Muscle of leg (tissue), 11 donors: Measurements from ENCODE around the gene TOR1AIP2. TPM values are rescaled to one million over a fixed set of nuclear protein-coding genes. Genes with fewer than 3 reads are reported as not detected.

ENCODE experiments used
- DNase-seq: peaks from one replicate; pipeline ENCODE4 v3.0.0; 2013
- H3K27ac ChIP-seq: one replicate; pipeline ENCODE4 v1.5.1; 2013; ENCODE audit warnings: mild to moderate bottlenecking, low read length, control low read depth
- H3K27me3 ChIP-seq: one replicate; pipeline ENCODE4 v1.6.1; 2013; ENCODE audit warnings: low read length; ENCODE audit not compliant: control insufficient read depth, insufficient read depth
- H3K36me3 ChIP-seq: one replicate; pipeline ENCODE4 v1.6.1; 2013; ENCODE audit warnings: low read length; ENCODE audit not compliant: control insufficient read depth, insufficient read depth
- H3K4me1 ChIP-seq: one replicate; pipeline ENCODE4 v1.6.1; 2013; ENCODE audit warnings: low read length; ENCODE audit not compliant: control insufficient read depth, insufficient read depth
- H3K4me3 ChIP-seq: one replicate; pipeline ENCODE4 v1.5.1; 2013; ENCODE audit warnings: low read length, control low read depth
- H3K9me3 ChIP-seq: replicated peaks from 2 replicates; pipeline ENCODE4 v1.6.1; 2013; ENCODE audit warnings: low read depth, low read length; ENCODE audit not compliant: control insufficient read depth
- WGBS: methylation state at CpG from one replicate; pipeline ENCODE4 v1.1.5; 2013; ENCODE audit warnings: missing lambda C conversion rate; ENCODE audit not compliant: insufficient coverage; 5-methylcytosine and 5-hydroxymethylcytosine counted together
- polyA plus RNA-seq, 8 donors: library from polyadenylated mRNA; unstranded; fragments of 120-200 nt; gene quantifications; one replicate each; pipeline versions ENCODE4 v1.2.1 to v1.2.3, GENCODE V29; 2013; ENCODE audit warnings: inconsistent platforms in 1 of 8, low replicate concordance in 1 of 8; ENCODE audit not compliant: insufficient read length in 8 of 8, insufficient read depth in 1 of 8
- total RNA-seq: library from RNA; stranded (reverse); fragments of 120-200 nt; gene quantifications from one replicate; pipeline ENCODE4 v1.2.4, GENCODE V29; 2013

The TOR1AIP2 gene
- total and polyA plus RNA-seq, 9 donors = 22.8 to 50.8 (median 29.6) TPM

GRCh38 chr1:179800481-179800880 is 77.1 kb downstream of the TOR1AIP2 start:
- Histone ChIP-seq H3K9me3 (no peaks in the 10 kb centered on the region), H3K27ac (no peak overlapping the region), H3K4me3 (no peak overlapping the region), H3K36me3 (no peaks in the 10 kb centered on the region), H3K4me1 (no peaks in the 10 kb centered on the region), H3K27me3 (peaks cover 2% of the 10 kb centered on the region)
- no peak for DNase-seq
- whole genome bisulfite sequencing = 75% methylated on average over 2 of the region's 4 CpGs

DNA sequence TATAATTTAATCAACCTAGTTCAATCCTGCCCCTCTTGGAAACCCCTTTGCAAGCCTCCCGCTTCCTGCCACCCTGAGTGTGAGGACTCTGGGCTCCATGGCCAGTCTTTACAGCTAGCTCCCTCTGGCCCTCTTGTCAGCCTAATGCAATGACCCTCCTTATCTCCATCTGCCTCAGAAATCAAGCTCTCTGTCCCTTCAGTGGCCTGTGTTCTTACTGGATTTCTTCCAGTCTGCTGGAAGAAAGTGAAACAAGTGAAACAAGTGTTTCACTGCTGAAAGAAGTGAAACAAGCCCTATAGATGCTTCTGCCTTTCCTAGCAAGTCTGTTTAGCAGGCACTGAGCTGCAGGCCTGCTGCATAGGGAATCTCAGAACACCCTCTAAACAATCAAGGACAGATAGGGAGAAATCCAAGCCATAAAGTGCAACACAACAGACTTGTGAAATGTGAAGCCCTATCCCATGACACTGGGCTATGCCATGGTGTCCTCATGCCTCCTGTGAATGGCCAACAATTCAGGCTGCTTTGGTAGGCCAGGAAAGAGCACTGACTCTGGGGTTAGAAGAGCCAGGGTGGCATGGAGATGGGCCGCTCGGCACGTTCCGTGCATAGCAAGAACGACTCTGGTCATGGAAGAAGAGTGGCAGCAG is 78.6 kb downstream of the TOR1AIP2 start:
- 90% methylated on average over 6 of the region's 6 CpGs for WGBS
- H3K27me3 ChIP-seq = peaks cover 2% of the 10 kb centered on the region
- H3K27ac ChIP-seq = no peak overlapping the region
- H3K4me1 ChIP-seq = no peaks in the 10 kb centered on the region
- H3K4me3 ChIP-seq = no peak overlapping the region
- DNase-seq = no peak
- no peaks in the 10 kb centered on the region for H3K36me3 ChIP-seq
- no peaks in the 10 kb centered on the region for H3K9me3 ChIP-seq

DNA sequence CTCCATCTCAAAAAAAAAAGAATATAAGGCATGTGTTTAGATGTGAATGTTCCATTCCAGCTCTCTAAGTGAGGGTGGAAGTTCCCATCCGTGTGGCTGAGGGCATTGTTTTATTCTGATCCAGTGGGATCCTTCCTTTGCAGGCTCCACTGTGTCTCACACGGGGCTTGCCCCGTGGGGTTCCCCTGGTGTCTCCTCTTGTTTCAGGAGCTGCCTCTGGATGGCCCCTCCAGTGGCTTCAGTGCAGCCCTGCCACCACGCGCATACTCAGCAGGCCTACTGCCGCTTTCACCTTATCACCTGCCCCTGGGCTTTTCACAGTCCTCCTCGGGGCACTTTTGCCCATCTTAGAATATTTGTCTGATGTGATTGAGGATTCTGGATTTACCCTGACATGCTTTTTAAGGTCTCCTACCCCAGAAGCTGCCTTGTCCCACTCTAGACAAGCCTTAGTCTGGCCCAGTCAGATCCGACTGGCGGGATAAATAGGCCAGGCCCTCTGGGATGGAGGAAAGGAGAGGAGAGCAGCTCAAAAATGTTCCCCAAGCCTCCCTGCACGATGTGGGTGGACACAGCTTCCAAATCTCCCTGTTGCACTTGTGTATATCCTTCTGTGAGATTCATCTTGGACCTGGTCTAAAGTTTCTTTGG is 79.3 kb downstream of the TOR1AIP2 start:
- H3K4me1 ChIP-seq = no peaks in the 10 kb centered on the region
- no peak overlapping the region for H3K27ac ChIP-seq
- DNase-seq = no peak
- no peaks in the 10 kb centered on the region for H3K9me3 ChIP-seq
- no peak overlapping the region for H3K4me3 ChIP-seq
- 60% methylated on average over 4 of the region's 10 CpGs for WGBS
- peaks cover 2% of the 10 kb centered on the region for H3K27me3 ChIP-seq
- H3K36me3 ChIP-seq = no peaks in the 10 kb centered on the region

GRCh38 chr1:179794669-179795068 is 82.9 kb downstream of the TOR1AIP2 start:
- no peak for DNase-seq
- Histone ChIP-seq H3K9me3 (no peaks in the 10 kb centered on the region), H3K27ac (no peak overlapping the region), H3K27me3 (no peaks in the 10 kb centered on the region), H3K4me3 (no peak overlapping the region), H3K36me3 (no peaks in the 10 kb centered on the region), H3K4me1 (no peaks in the 10 kb centered on the region)
- WGBS = 57% methylated on average over 1 of the region's 4 CpGs

DNA sequence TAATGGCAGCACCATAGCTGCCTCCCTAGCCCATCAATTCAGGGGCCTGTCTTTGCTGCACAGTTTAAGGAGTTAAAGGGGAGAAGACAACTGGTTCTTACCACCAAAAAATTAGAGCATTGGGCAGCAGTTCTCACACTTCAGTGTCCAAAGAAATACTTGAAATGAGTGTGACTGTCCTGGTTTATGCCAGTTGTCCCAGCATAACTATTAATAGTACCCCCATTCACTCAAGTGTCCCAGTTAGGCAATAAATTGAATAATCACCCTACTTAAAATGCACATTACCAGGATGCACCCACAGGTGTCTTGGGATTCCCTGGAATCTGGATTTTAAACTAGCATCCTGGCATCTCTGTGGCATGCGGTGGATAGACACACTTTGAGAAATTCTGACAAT is 83.5 kb downstream of the TOR1AIP2 start:
- Histone ChIP-seq H3K9me3 (no peaks in the 10 kb centered on the region), H3K4me3 (no peak overlapping the region), H3K4me1 (no peaks in the 10 kb centered on the region), H3K36me3 (no peaks in the 10 kb centered on the region), H3K27ac (no peak overlapping the region), H3K27me3 (no peaks in the 10 kb centered on the region)
- no peak for DNase-seq
- WGBS = no CpG with 5 or more reads among the region's 1 CpG

- H3K4me3 ChIP-seq = no peak overlapping the region
- peaks cover 1% of the 10 kb centered on the region for H3K27me3 ChIP-seq
- WGBS = 58% methylated on average over 4 of the region's 4 CpGs
- H3K36me3 ChIP-seq = no peaks in the 10 kb centered on the region
- no peaks in the 10 kb centered on the region for H3K4me1 ChIP-seq
- no peak overlapping the region for H3K27ac ChIP-seq
- no peaks in the 10 kb centered on the region for H3K9me3 ChIP-seq
- no peak for DNase-seq
Measured at GRCh38 chr1:179793281-179793680, 84.3 kb downstream of the TOR1AIP2 start.

Other genes starting within 250 kb of the TOR1AIP2 start
- gene FAM163A, start 134.5 kb downstream of the TOR1AIP2 start, total RNA-seq = 0.31 TPM
- gene FAM163A, start 134.5 kb downstream of the TOR1AIP2 start, polyA plus RNA-seq = under 1 TPM; 0.27 to 1.00 (median 0.75) TPM
- gene TOR1AIP1, start 4.5 kb upstream of the TOR1AIP2 start, total RNA-seq = 45.9 TPM
- 10 to 100 TPM; 34.9 to 57.4 (median 47.5) TPM for gene TOR1AIP1, start 4.5 kb upstream of the TOR1AIP2 start, polyA plus RNA-seq
- 59.3 TPM for gene CEP350, start 77.0 kb upstream of the TOR1AIP2 start, total RNA-seq
- 10 to 100 TPM; 15.8 to 34.3 (median 28.2) TPM for gene CEP350, start 77.0 kb upstream of the TOR1AIP2 start, polyA plus RNA-seq